HG03442 (cell line): Measurements from ENCODE around the gene SND1.

ENCODE experiments used
- ATAC-seq: cut with Tn5 transposase; IDR thresholded peaks from one replicate; pipeline ENCODE4 v1.9.1; 2021; ENCODE audit warnings: mild to moderate bottlenecking, moderate library complexity; ENCODE audit not compliant: unreplicated experiment

The SND1 gene

DNA sequence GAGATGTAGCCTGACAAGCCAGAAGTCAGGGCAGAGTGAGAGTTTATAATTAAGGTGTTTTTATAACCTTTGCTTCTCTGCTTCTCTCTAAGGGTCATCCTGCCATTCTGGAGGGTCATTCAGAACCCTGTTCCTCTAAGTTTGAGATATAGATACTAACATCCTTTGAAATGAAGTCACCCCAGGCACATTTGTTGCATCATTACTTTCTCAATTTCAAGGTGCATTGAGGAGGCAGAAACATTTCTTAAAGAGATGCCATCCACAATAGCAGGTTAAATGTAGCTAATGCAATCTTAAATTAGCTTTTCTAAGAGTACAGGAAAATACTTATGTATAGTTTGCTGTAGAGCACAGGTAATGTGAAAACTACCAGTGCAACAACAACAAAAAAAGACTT is 272.9 kb downstream of the SND1 start:
- ATAC-seq: no peak

DNA sequence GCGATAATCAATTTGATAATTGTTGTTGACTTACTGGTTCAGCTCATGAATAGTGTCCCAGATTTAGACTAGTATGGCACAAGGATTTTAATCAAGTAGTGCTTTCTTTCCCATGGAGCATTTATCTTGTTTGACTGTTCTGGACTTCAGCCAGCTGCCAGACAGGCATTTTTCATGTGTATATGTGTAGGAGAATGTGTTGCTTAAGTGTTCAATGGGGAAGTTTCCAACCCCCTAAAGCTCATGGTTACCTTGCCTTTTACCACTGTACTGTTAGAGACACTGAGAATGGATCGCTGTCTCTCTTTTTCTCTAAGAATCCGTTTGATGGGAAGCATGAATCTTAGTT is 275.3 kb downstream of the SND1 start:
- ATAC-seq: no peak

- ATAC-seq: no peak
Observed at GRCh38 chr7:127928222-127928621, 276.2 kb downstream of the SND1 start.

DNA sequence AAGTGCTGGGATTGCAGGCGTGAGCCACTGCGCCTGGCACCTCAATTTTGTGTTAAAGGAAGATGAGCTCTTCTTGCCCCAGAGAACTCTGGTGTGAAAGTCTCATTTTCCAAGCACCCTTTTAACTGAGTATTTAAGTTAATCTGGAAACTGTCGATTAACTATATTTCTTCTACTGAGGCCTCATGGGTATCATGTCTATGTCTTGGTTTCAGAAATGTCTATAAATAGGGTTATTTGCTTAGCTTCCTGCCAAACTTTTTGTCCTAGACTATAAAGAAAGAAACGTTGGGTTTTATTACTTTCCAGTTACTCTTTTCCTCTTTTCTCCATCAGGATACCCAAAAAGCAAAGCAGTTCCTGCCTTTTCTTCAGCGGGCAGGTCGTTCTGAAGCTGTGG is 276.9 kb downstream of the SND1 start:
- ATAC-seq: no peak

- ATAC-seq: no peak
Observed at GRCh38 chr7:127930341-127931328, 278.6 kb downstream of the SND1 start.

DNA sequence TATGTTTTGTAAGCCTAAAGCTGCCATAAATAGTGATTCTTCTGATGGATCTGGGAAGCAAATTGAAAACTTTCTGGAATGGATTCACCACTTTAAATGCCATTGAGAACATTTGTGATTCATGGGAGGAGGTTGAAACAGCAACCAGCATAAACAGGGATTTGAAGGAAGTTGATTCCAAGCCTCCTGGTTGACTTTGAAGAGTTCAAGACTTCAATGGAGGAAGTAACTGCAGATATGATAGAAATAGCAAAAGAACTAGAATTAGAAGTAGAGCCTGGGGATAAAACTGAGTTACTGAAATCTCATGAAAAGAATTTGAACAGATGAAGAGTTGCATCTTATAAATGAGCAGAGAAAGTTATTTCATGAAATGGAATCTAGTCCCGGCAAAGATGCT is 280.1 kb downstream of the SND1 start:
- ATAC-seq: no peak

GRCh38 chr7:127932496-127932895 is 280.5 kb downstream of the SND1 start:
- no peak for ATAC-seq

- no peak for ATAC-seq
Observed at GRCh38 chr7:127933146-127933545, 281.2 kb downstream of the SND1 start.

DNA sequence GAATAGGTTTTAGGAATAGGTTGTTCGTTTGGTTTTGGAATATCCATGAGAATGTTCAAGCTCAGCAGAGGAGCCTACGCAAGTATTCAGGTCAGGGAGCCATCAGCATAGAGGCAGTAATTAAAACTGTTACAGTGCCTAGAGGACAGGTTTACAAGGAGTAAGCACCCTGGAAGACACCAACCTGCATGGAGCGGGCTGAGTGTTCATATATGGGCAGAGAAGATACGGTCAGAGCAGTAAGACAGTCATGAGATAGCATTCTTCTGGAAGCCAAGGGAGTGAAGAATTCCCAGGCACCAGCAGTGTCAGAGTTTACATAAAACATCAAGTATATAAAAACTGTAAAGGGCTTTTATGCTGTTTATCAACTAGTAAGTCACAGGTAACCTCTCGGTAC is 282.7 kb downstream of the SND1 start:
- ATAC-seq: no peak

- ATAC-seq: no peak
Observed at GRCh38 chr7:127935847-127936376, 283.9 kb downstream of the SND1 start.

DNA sequence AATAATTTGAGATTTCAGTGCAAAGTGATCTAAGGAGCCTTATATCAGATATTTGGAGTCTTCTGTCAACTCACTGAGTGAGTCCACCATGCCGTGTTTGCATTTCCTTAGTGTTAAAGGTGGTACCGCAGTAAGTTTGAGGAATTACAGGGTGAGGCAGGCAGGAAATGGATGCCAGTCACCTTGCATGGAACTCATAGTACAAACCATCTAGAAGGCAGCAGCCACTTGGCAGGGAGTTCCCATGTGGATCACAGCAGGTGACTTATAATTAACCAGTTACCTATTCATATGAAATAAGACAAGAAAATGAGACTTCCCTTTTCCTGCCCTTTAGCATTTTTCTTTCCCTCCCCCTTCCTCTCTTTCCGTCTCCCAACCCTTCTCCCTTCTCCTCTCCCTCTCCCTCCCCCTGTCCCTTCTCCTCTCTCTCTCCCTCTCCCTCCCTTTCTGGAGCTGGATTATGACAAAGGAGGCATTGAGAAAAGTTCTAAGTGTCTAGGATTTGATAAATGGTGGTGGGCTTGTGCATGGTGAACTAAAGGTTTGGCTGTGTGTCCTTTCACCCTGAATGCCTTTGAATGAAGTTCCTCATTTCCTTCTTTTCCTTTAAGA is 285.2 kb downstream of the SND1 start:
- no peak for ATAC-seq

- ATAC-seq: no peak
Observed at GRCh38 chr7:127938588-127938987, 286.6 kb downstream of the SND1 start.

- no peak for ATAC-seq
Observed at GRCh38 chr7:127940381-127941160, 288.6 kb downstream of the SND1 start.

- ATAC-seq: no peak
Observed at GRCh38 chr7:127941476-127942210, 289.6 kb downstream of the SND1 start.

GRCh38 chr7:127943541-127944521 is 291.8 kb downstream of the SND1 start:
- ATAC-seq: no peak

- ATAC-seq: no peak
Observed at GRCh38 chr7:127946111-127946510, 294.1 kb downstream of the SND1 start.

GRCh38 chr7:127946847-127947246 is 294.9 kb downstream of the SND1 start:
- no peak for ATAC-seq

GRCh38 chr7:127948312-127948711 is 296.3 kb downstream of the SND1 start:
- ATAC-seq: no peak

GRCh38 chr7:127948930-127949329 is 296.9 kb downstream of the SND1 start:
- no peak for ATAC-seq
